Brain microvascular endothelial cell (primary cell): ENCODE results near the gene DNAJC21.
"Not testable (repeated sequence)": the region's sequence is repeated elsewhere in the genome, so short reads cannot be mapped to it uniquely, and the experiment has no call there.

Experiments used
- DNase-seq: peaks from one replicate; pipeline ENCODE4 v3.0.0-alpha.2; 2020
- H3K27ac ChIP-seq: fragments of 250-450 bp; sonication (Bioruptor Pico); 2 replicates; pipeline ENCODE4 v1.5.1; 2020; ENCODE audit warnings: mild to moderate bottlenecking, moderate library complexity
- H3K27me3 ChIP-seq: fragments of 250-450 bp; sonication (Bioruptor Pico); replicated peaks from 2 replicates; pipeline ENCODE4 v1.5.1; 2020; ENCODE audit warnings: mild to moderate bottlenecking
- H3K36me3 ChIP-seq: fragments of 250-450 bp; sonication (Bioruptor Pico); replicated peaks from 2 replicates; pipeline ENCODE4 v1.5.1; 2020; ENCODE audit warnings: mild to moderate bottlenecking
- H3K4me3 ChIP-seq: 2 replicates; pipeline ENCODE4 v1.5.1; 2011; ENCODE audit warnings: low read depth, mild to moderate bottlenecking, control low read depth, low read length, moderate library complexity
- CTCF ChIP-seq: IDR thresholded peaks from 2 replicates; pipeline ENCODE4 v1.5.1; 2011; ENCODE audit warnings: low read depth, mild to moderate bottlenecking, moderate library complexity, low read length, control low read depth, inconsistent platforms; ENCODE audit errors: missing control alignments
- in situ Hi-C: cut with HindIII; loops from 2 replicates; pipeline ENCODE4 v1.10.0; 2017; ENCODE audit warnings: low sequenced_read_pairs, low pct_ligation_motif_present

Gene DNAJC21

GRCh38 chr5:34968258-34968657, 38.9 kb downstream of the DNAJC21 start:
- in situ Hi-C loops: no loop called here
- H3K4me3 ChIP-seq: no peak overlapping the region
- no peaks in the 10 kb centered on the region for H3K27me3 ChIP-seq
- TF ChIP-seq CTCF: no peak
- no peak for DNase-seq
- H3K36me3 ChIP-seq: no peaks in the 10 kb centered on the region
- H3K27ac ChIP-seq: no peak overlapping the region

GRCh38 chr5:34970552-34970951, 41.2 kb downstream of the DNAJC21 start:
- no peaks in the 10 kb centered on the region for H3K27me3 ChIP-seq
- in situ Hi-C loops: no loop called here
- TF ChIP-seq CTCF: no peak
- DNase-seq: no peak
- H3K4me3 ChIP-seq: no peak overlapping the region
- H3K27ac ChIP-seq: no peak overlapping the region
- H3K36me3 ChIP-seq: no peaks in the 10 kb centered on the region

GRCh38 chr5:34971655-34972054, 42.3 kb downstream of the DNAJC21 start:
- in situ Hi-C loops, DNase-seq, H3K36me3 ChIP-seq: not testable (repeated sequence)

GRCh38 chr5:34976347-34976746, 47.0 kb downstream of the DNAJC21 start:
- H3K36me3 ChIP-seq: no peaks in the 10 kb centered on the region
- H3K27ac ChIP-seq: no peak overlapping the region
- in situ Hi-C loops: no loop called here
- DNase-seq: no peak
- TF ChIP-seq CTCF: no peak
- no peaks in the 10 kb centered on the region for H3K27me3 ChIP-seq
- H3K4me3 ChIP-seq: no peak overlapping the region

More at GRCh38 chr5:34971655-34972054, 42.3 kb downstream of the DNAJC21 start:
- H3K27ac ChIP-seq, H3K27me3 ChIP-seq, H3K4me3 ChIP-seq: not testable (repeated sequence)

GRCh38 chr5:34977934-34978613, 48.7 kb downstream of the DNAJC21 start:
- H3K4me3 ChIP-seq: no peak overlapping the region
- H3K27ac ChIP-seq: no peak overlapping the region
- no peak for DNase-seq
- H3K36me3 ChIP-seq: no peaks in the 10 kb centered on the region
- TF ChIP-seq CTCF: no peak
- no peaks in the 10 kb centered on the region for H3K27me3 ChIP-seq
- in situ Hi-C loops: no loop called here

GRCh38 chr5:34978681-34979080, 49.3 kb downstream of the DNAJC21 start:
- Histone ChIP-seq H3K36me3 (no peaks in the 10 kb centered on the region), H3K27me3 (no peaks in the 10 kb centered on the region), H3K4me3 (no peak overlapping the region), H3K27ac (no peak overlapping the region)
- no peak for DNase-seq
- TF ChIP-seq CTCF: no peak
- in situ Hi-C loops: no loop called here
